HepG2 (cell line): ENCODE results near the gene FBXO7. TPM values are rescaled to one million over a fixed set of nuclear protein-coding genes. Genes with fewer than 3 reads are reported as not detected.

Experiments
- ATM ChIP-seq: fragments of 450-650 bp; IDR thresholded peaks from 2 replicates; pipeline ENCODE4 v1.7.1; 2017; ENCODE audit warnings: mild to moderate bottlenecking, borderline replicate concordance
- BHLHE40 ChIP-seq: IDR thresholded peaks from 2 replicates; pipeline ENCODE4 v1.6.1; 2011; ENCODE audit warnings: low read length, improper control_type of control experiment
- FOSL1 ChIP-seq: sonication (generic); formaldehyde crosslinking; IDR thresholded peaks from 2 replicates; pipeline ENCODE4 v1.9.0; 2021; ENCODE audit warnings: missing genetic modification reagents, borderline replicate concordance
- FOSL2 ChIP-seq: sonication (generic); formaldehyde crosslinking; IDR thresholded peaks from 2 replicates; pipeline ENCODE4 v1.4.0; 2020; ENCODE audit warnings: missing genetic modification reagents
- JARID2 ChIP-seq: sonication (generic); formaldehyde crosslinking; IDR thresholded peaks from 2 replicates; pipeline ENCODE4 v1.8.1; 2023; ENCODE audit warnings: missing genetic modification reagents, inconsistent platforms; ENCODE audit not compliant: insufficient replicate concordance
- MAFG ChIP-seq: sonication (generic); formaldehyde crosslinking; IDR thresholded peaks from 2 replicates; pipeline ENCODE4 v1.5.1; 2020; ENCODE audit warnings: mild to moderate bottlenecking, missing genetic modification reagents
- MLX ChIP-seq: IDR thresholded peaks from 2 replicates; pipeline ENCODE4 v1.6.1; 2016
- NFATC3 ChIP-seq: sonication (generic); formaldehyde crosslinking; IDR thresholded peaks from 2 replicates; pipeline ENCODE4 v1.5.1; 2020; ENCODE audit warnings: mild to moderate bottlenecking, missing genetic modification reagents
- NPAS2 ChIP-seq: sonication (generic); formaldehyde crosslinking; IDR thresholded peaks from 2 replicates; pipeline ENCODE4 v1.8.0; 2022; ENCODE audit warnings: mild to moderate bottlenecking, missing genetic modification reagents, borderline replicate concordance
- PHF8 ChIP-seq: sonication (generic); formaldehyde crosslinking; IDR thresholded peaks from 2 replicates; pipeline ENCODE4 v1.5.0; 2020; ENCODE audit warnings: missing genetic modification reagents
- PRDM10 ChIP-seq: sonication (generic); formaldehyde crosslinking; IDR thresholded peaks from 2 replicates; pipeline ENCODE4 v1.4.0; 2020; ENCODE audit warnings: low read depth, missing genetic modification reagents
- REL ChIP-seq: sonication (generic); formaldehyde crosslinking; conservative IDR thresholded peaks from 2 replicates; pipeline ENCODE4 v1.8.0; 2022; ENCODE audit warnings: mild to moderate bottlenecking, missing genetic modification reagents, moderate library complexity
- SALL1 ChIP-seq: sonication (generic); formaldehyde crosslinking; IDR thresholded peaks from 2 replicates; pipeline ENCODE4 v1.8.0; 2022; ENCODE audit warnings: mild to moderate bottlenecking, missing genetic modification reagents
- SATB2 ChIP-seq: sonication (generic); formaldehyde crosslinking; IDR thresholded peaks from 2 replicates; pipeline ENCODE4 v1.5.0; 2020; ENCODE audit warnings: missing genetic modification reagents
- TEAD3 ChIP-seq: optimal IDR thresholded peaks from 2 replicates; pipeline ENCODE3; 2016; ENCODE audit warnings: borderline replicate concordance
- ZBTB33 ChIP-seq: sonication (generic); formaldehyde crosslinking; IDR thresholded peaks from 2 replicates; pipeline ENCODE4 v1.4.0; 2020; ENCODE audit warnings: missing genetic modification reagents
- ZNF33A ChIP-seq: sonication (generic); formaldehyde crosslinking; IDR thresholded peaks from 2 replicates; pipeline ENCODE4 v1.5.1; 2020; ENCODE audit warnings: missing genetic modification reagents, mild to moderate bottlenecking, moderate library complexity, borderline replicate concordance
- ZNF563 ChIP-seq: sonication (generic); formaldehyde crosslinking; IDR thresholded peaks from 2 replicates; pipeline ENCODE4 v1.8.0; 2022; ENCODE audit warnings: mild to moderate bottlenecking, moderate library complexity, missing genetic modification reagents
- ZNF740 ChIP-seq: sonication (generic); formaldehyde crosslinking; IDR thresholded peaks from 2 replicates; pipeline ENCODE4 v1.4.0; 2020; ENCODE audit warnings: missing genetic modification reagents
- ZNF782 ChIP-seq: sonication (generic); formaldehyde crosslinking; IDR thresholded peaks from 2 replicates; pipeline ENCODE4 v1.4.0; 2020; ENCODE audit warnings: missing genetic modification reagents, mild to moderate bottlenecking, borderline replicate concordance
- ZNF850 ChIP-seq: sonication (generic); formaldehyde crosslinking; conservative IDR thresholded peaks from 2 replicates; pipeline ENCODE4 v1.9.0; 2021; ENCODE audit warnings: mild to moderate bottlenecking, missing genetic modification reagents
- ZNF891 ChIP-seq: sonication (generic); formaldehyde crosslinking; IDR thresholded peaks from 2 replicates; pipeline ENCODE4 v1.5.0; 2020; ENCODE audit warnings: mild to moderate bottlenecking, missing genetic modification reagents
- polyA plus RNA-seq, 8 experiments: library from polyadenylated mRNA; depleted of rRNA in 3 of 8; stranded (reverse) in 7 of 8; unstranded in 1 of 8; fragments of >200 nt; fragmentation: Illumina TruSeq in 4 of 8; extraction: Trizol in 4 of 8; gene quantifications; 2 replicates each; pipeline versions ENCODE4 v1.2.1 to v1.2.3, GENCODE V29; 2011 to 2016; ENCODE audit warnings: low read depth in 4 of 8, missing spikeins in 1 of 8, mixed read lengths in 1 of 8; ENCODE audit not compliant: insufficient read depth in 1 of 8
- total RNA-seq, 5 experiments: library from RNA; depleted of rRNA; stranded (reverse); fragments of >200 nt; fragmentation: Illumina TruSeq; extraction: Trizol; gene quantifications; 2 replicates each; pipeline ENCODE4 v1.2.3, GENCODE V29; 2016; ENCODE audit warnings: low read depth in 1 of 5
- TF ChIP-seq, protein P1 (sequence below): IDR thresholded peaks from 2 replicates; pipeline ENCODE4 v1.6.1; 2016

The FBXO7 gene
- total and polyA plus RNA-seq, 2 of the 13 experiments (the other 11 are each of a cell fraction or from before 2014, with no cell fraction given), result 105 to 172 TPM

GRCh38 chr22:32533265-32534111, 58.9 kb downstream of the FBXO7 start (continued):
- TF ChIP-seq ZNF563 (CRISPR knock-in tag) (no peak), PHF8 (CRISPR knock-in tag) (no peak), FOSL2 (peak; percentile 49; the same call in 1 of the 2 replicates), BHLHE40 (no peak), ZNF891 (peak; percentile 51; the same call in 1 of the 2 replicates), FOSL1 (no peak), ZNF740 (no peak), TEAD3 (CRISPR knock-in tag) (peak; percentile 29), SATB2 (no peak), SALL1 (CRISPR knock-in tag) (peak; percentile 36; the same call in 1 of the 2 replicates), ZNF782 (no peak), ATM (no peak), ZBTB33 (CRISPR knock-in tag) (no peak), ZNF33A (CRISPR knock-in tag) (no peak), MLX (CRISPR knock-in tag) (no peak), MAFG (CRISPR knock-in tag) (no peak), JARID2 (CRISPR knock-in tag) (no peak), NPAS2 (CRISPR knock-in tag) (no peak), REL (CRISPR knock-in tag) (no peak), NFATC3 (no peak), PRDM10 (CRISPR knock-in tag) (no peak), ZNF850 (CRISPR knock-in tag) (no peak)
- TF ChIP-seq, protein P1, sequence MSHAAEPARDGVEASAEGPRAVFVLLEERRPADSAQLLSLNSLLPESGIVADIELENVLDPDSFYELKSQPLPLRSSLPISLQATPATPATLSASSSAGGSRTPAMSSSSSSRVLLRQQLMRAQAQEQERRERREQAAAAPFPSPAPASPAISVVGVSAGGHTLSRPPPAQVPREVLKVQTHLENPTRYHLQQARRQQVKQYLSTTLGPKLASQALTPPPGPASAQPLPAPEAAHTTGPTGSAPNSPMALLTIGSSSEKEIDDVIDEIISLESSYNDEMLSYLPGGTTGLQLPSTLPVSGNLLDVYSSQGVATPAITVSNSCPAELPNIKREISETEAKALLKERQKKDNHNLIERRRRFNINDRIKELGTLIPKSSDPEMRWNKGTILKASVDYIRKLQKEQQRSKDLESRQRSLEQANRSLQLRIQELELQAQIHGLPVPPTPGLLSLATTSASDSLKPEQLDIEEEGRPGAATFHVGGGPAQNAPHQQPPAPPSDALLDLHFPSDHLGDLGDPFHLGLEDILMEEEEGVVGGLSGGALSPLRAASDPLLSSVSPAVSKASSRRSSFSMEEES (CRISPR knock-in tag), result no peak
